Activated T-helper 1 cell treated with Interleukin-2 at 50 U/mL for 16 hours (primary cell): ENCODE results near the gene PCSK1.
"Not testable (repeated sequence)": the region's sequence is repeated elsewhere in the genome, so short reads cannot be mapped to it uniquely, and the experiment has no call there.

Source experiments
- DNase-seq: peaks from one replicate; pipeline ENCODE4 v3.0.0-alpha.2; 2020; ENCODE audit warnings: low read depth

Gene PCSK1

GRCh38 chr5:96426831-96427230 lies 6.2 kb downstream of the PCSK1 start:
- no peak for DNase-seq

DNA sequence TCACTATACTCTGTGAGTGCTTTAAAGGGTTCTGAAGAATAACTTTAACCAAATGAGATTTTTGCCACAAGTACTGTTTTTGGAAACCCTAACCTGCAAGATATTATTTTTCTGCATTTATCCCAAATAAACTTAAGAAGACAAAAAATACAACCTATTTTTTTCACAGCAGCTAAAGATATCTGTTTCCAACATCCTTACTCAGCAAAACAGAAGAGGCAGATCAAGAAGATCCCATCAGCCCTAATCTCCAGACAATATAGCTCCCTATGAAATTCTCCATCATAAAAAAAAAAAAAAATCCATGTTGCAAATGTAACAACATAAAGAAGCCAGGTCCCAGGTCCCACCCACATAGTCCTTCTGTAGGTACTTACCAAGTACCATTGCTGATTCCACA lies 7.6 kb downstream of the PCSK1 start:
- no peak for DNase-seq

GRCh38 chr5:96415897-96416296 lies 17.2 kb downstream of the PCSK1 start:
- no peak for DNase-seq

DNA sequence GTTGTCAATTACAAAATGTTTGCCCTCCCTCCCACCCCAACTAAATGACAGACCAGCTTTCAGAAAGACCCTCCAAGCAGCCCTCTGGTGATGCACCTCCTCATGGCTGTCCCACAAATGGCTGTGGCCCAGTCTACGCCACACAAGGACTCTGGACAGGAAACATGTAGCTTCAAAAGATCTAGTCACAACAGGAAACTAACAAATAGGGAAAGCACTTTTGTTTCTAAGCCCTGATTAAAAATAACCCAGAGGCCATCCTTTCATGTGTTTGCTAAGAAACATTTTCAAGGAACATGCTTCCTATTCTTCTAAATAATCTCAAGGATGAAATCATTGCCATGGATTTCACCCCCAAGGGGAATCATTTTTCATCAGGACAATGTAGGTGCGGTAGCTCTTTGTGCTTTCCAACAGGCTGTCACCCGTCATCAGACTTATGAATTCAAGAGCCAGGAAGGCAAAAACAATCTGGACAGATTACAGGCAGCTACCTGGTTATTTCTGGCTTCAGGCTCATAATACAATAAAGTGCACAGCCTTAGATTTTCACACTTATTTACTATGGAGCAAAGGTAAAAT lies 20.1 kb downstream of the PCSK1 start:
- no peak for DNase-seq

DNA sequence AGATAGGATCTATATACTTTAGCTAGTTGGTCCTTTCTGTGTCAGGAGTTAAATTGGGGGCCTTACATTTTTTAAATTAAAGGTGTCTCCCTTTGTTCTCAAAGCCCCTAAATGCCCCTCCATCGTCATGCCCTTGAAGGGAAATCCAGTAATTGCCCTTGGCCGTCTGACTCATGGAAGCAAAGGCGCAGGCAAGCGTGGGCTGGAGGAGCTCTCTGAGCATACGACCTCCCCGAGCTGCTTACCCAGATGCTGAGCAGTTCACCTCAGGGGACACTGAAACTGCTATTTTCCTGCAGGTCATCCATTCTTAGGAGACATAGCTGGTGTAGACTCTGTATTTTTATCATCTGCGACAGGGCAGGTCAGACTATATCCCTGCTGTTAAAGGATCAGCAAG lies 23.0 kb downstream of the PCSK1 start:
- DNase-seq = no peak

- DNase-seq = no peak
Measured at GRCh38 chr5:96408841-96409538, 24.1 kb downstream of the PCSK1 start.

GRCh38 chr5:96408210-96408777 lies 24.8 kb downstream of the PCSK1 start:
- no peak for DNase-seq

- DNase-seq = no peak
Measured at GRCh38 chr5:96407436-96407835, 25.6 kb downstream of the PCSK1 start.

DNA sequence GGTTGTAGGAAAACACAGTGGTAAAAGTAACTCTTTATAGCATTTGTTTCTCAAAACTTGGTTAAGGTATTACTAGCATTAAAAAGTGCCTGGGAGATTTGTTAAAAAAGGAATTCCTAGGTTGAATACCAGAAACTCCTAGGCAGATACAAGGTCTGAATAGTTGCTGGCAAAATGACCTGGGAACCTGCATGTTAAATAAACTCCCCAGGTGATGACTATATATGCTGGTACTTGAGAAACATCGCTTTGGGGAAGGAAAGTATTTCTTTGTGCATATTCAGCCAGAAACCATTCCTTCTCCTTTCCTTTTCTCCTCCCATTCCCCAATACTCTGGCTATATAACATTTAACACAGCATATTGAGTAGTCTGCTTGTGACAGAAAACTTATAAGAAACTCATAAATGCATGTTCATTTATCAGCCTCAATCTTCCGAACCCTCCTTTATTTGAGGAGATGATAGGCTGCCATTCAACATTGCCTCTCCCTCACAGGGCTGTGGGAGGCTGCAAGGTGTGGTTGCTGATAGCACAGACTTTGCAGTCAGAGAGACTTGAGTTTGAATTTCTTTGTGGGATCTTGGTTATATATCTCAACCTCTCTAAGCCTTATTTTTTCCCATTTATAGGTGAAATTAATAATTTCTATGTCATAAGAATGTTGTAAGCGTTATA lies 28.7 kb downstream of the PCSK1 start:
- no peak for DNase-seq

DNA sequence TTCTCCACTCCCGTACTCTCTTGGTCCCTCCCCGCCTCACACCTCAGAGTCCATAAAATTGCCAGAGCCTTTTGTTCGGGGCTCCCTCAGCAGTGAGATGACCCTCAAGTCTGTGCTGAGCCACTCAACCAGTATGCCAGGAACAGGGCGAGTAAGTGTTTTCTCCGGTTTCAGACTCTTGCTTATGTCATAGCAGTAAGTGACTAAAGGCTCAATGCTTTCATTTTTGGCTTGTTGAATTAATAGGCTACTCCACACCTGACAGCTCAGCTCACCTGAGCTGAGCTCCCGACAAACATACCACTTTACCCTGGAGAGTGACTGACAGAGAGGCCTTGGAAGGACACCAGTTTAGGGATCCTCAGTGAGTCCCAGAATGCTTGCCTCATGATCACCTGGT lies 30.5 kb downstream of the PCSK1 start:
- no peak for DNase-seq

DNA sequence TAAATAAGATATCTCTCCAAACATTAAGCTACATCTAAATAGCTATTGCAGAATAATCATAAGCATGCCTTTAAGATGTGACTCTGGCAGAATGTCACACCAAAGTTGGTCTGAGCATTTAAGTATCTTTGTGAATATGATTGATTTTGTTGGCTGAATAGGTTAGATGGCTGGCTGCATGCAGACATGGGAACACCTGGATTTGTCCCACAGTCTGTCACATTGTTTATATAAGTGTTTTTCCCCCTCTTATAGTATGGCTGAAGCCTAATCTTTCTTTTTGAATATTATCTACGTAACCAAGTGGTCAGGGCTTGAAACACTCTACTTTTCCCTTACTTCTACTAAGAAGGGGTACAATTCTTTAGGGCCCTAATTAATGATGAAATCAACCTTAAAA lies 36.2 kb downstream of the PCSK1 start:
- no peak for DNase-seq

GRCh38 chr5:96395295-96395694 lies 37.8 kb downstream of the PCSK1 start:
- DNase-seq = not testable (repeated sequence)

- no peak for DNase-seq
Measured at GRCh38 chr5:96391921-96392320, 41.1 kb downstream of the PCSK1 start.

DNA sequence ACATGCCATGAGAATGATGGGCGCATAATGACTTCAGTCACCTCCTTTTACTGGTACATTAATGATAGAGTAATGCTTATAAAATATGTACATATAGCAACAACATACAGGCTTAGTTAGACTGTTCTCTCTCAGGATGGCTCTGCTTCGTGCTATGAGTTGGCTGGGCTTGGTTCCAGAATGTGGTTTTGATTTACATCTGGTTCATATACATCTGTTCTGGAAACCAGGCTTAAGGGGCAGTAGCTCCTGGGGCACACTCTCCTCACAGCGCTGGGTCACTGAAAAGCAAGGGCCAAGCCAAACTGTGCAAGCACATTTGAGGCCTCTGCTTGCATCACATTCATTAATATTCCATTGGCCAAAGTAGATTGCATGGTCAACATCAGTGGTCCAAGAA lies 44.9 kb downstream of the PCSK1 start:
- DNase-seq = no peak

DNA sequence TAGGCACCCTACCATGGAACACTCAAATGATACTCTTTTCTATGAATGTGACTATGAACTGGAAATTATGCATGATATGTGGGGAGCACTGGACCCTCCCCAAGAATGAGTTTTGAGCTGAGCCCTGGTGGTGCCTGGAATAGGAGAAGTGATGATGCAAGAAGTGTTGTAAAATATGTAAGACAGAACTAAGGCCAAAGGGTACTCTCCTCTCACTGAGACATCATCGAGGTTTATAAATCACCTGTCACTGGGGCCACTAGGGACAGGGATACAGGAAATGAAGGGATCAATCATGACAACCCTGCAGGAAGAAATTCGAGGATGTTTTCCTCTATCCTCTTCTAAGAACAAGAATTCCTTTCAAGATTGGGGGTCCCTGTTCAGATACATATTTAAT lies 45.4 kb downstream of the PCSK1 start:
- no peak for DNase-seq

GRCh38 chr5:96385538-96385937 lies 47.5 kb downstream of the PCSK1 start:
- DNase-seq = no peak

DNA sequence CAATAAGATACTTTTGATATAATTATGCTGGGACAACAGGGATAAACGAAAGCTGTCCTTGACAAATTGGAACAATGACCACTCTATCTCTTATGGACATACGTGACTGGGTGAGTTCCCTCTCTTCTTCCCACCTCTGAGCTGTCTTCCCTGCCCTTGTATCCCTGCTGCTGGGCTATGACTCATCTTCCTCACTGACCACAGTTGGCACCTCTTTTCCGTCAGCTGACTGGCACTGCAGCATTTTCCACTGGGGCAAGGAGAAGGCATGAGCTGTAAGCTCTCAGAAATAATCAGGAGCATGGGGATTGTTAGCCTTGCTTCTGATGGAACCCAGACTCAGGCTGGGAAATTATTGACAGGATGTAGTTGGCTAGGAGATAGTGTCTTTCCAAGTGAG lies 48.7 kb downstream of the PCSK1 start:
- DNase-seq = no peak

DNA sequence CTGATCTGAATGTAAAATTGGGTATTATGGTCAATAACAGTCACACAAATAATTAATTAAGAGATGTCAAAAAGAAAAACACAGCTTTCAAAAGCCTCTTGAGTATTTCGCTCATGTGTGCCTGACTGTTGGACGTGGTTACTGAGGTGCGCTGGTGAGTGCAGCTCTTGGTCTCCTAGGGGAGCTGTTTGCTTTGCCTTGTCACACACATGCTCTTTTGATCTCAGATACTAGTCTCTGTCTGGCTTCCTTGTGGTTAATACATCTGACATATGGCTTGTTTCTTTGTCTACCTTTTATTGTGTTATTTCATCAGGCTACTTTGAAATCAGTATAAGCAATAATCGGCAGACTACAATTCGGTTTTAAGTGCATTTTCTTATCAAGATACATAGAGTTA lies 51.5 kb downstream of the PCSK1 start:
- no peak for DNase-seq

DNA sequence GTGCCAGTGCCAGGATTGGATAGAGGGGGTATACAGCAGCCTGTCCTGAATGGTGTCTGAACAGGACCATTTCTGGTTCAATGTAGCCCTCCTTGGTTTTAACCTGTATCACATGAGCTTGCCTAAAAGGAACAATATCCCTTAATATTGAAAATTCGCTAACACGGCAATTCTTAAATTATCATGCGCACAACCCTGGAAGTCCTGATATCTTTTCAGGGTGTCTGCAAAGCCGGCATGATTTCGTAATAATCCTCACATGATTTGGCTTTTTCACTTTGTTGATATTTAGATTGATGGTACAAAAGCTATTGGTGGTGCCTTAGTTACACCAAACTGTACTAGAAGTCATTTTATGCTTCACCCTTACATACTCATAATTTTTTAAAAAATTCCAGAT lies 53.2 kb downstream of the PCSK1 start:
- DNase-seq = no peak

- no peak for DNase-seq
Measured at GRCh38 chr5:96377597-96377996, 55.5 kb downstream of the PCSK1 start.

GRCh38 chr5:96377167-96377566 lies 55.9 kb downstream of the PCSK1 start:
- DNase-seq = no peak

DNA sequence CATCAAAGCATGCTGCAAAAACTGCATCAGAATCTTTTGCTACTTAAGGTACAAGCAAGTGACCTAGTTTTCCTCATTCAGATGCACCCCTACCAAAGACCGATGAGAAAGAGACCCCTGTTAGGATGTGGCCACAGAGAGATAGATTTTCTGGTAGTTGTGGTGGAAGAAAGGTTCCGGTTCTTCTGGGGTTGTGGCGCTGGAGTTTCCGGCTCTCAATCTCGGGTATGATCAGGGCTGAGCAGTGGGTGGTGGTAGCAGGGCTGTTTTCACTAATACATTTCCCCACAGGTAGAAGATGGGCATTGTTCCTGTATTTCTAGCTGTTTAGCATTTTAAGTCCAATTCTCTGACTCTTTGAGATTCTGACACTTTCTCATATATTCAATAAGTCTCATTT lies 58.4 kb downstream of the PCSK1 start:
- no peak for DNase-seq

DNA sequence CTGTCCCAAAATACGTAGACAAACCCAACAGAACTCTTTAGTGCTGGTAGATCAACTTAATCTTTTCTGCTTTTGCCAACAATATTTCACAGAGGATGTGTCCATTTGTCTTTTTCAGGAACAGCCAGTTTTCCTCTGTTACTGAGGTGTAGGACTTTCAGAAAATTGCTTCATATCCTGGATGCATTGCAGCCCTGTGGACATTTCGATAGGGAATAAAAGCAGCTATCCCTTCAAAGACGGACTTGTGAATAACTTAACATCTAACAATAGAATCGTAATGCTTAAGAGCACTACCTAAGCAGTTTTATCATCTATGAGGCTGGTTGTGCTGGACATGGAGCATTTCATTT lies 59.7 kb downstream of the PCSK1 start:
- no peak for DNase-seq
